A549 (cell line): ENCODE measurements around the gene ADM2. TPM values are rescaled to one million over a fixed set of nuclear protein-coding genes. Genes with fewer than 3 reads are reported as not detected.

Experiments
- ATAC-seq, 2 experiments: fragments of 200-7000 bp in 1 of 2; fragments of >200 bp in 1 of 2; cut with Nextera tagmentation in 1 of 2; cut with Tn5 transposase in 1 of 2; 3 replicates each; pipeline versions ENCODE4 v1.8.0 to v1.9.1; 2018 to 2020; ENCODE audit warnings: mild to moderate bottlenecking in 1 of 2, moderate library complexity in 1 of 2
- CTCF ChIA-PET: fragments of 300-600 bp; sonication (Branson Sonifier 250); formaldehyde crosslinking; extraction: SDS; loops from one replicate; lab custom pipeline; 2021; ENCODE audit warnings: antibody characterized with exemption, inconsistent platforms; lab: Yijun Ruan, JAX
- POLR2A ChIA-PET: fragments of 350-600 bp; formaldehyde crosslinking; extraction: SDS; loops from one replicate; lab custom pipeline; 2021; ENCODE audit warnings: antibody characterized with exemption, inconsistent platforms; lab: Yijun Ruan, JAX
- DNase-seq, 2 experiments: peaks; one replicate each; pipeline versions ENCODE4 v3.0.0 to v3.0.0-alpha.2; 2011 to 2016; ENCODE audit warnings: low read depth in 1 of 2, low spot score in 1 of 2
- FAIRE-seq: peaks from 2 replicates; lab custom pipeline; 2011; peaks lifted over from hg19 to GRCh38; lab: Jason Lieb, UNC
- H3K27ac ChIP-seq, 2 experiments: fragments of >200 bp; sonication (Bioruptor Twin); formaldehyde crosslinking; 3 replicates each; pipeline ENCODE4 v1.5.1; 2016 to 2017
- H3K4me1 ChIP-seq: fragments of >200 bp; sonication (Bioruptor Twin); formaldehyde crosslinking; 3 replicates; pipeline ENCODE4 v1.6.1; 2016
- H3K4me2 ChIP-seq: fragments of >200 bp; sonication (Bioruptor Twin); formaldehyde crosslinking; 3 replicates; pipeline ENCODE4 v1.6.1; 2016
- H3K4me3 ChIP-seq: fragments of >200 bp; sonication (Bioruptor Twin); formaldehyde crosslinking; 3 replicates; pipeline ENCODE4 v1.5.1; 2016
- H3K9me3 ChIP-seq: fragments of >200 bp; sonication (Bioruptor Twin); formaldehyde crosslinking; 3 replicates; pipeline ENCODE4 v1.6.1; 2016
- BHLHE40 ChIP-seq: IDR thresholded peaks from 2 replicates; pipeline ENCODE4 v1.6.1; 2012; ENCODE audit warnings: low read depth, low read length, inconsistent platforms
- CBX2 ChIP-seq: fragments of 200-600 bp; sonication (generic); IDR thresholded peaks from 2 replicates; pipeline ENCODE4 v1.6.1; 2016; ENCODE audit warnings: low read depth, mild to moderate bottlenecking, borderline replicate concordance
- EHF ChIP-seq: fragments of 250-450 bp; sonication (Bioruptor Pico); IDR thresholded peaks from 2 replicates; pipeline ENCODE4 v1.5.0; 2020; ENCODE audit warnings: mild to moderate bottlenecking
- EP300 ChIP-seq, 2 experiments: fragments of >200 bp; sonication (Bioruptor Twin); formaldehyde crosslinking; IDR thresholded peaks; 2 replicates in 1 of 2; 3 replicates in 1 of 2; pipeline ENCODE4 v1.6.1; 2016 to 2017
- GATA3 ChIP-seq: IDR thresholded peaks from 2 replicates; pipeline ENCODE4 v1.6.1; 2012; ENCODE audit warnings: borderline replicate concordance
- HDAC2 ChIP-seq: fragments of 200-600 bp; sonication (generic); IDR thresholded peaks from 2 replicates; pipeline ENCODE4 v1.6.1; 2016
- JUNB ChIP-seq: fragments of >200 bp; sonication (Bioruptor Twin); formaldehyde crosslinking; IDR thresholded peaks from 2 replicates; pipeline ENCODE4 v1.6.1; 2016
- KDM1A ChIP-seq: fragments of 200-600 bp; sonication (generic); IDR thresholded peaks from 2 replicates; pipeline ENCODE4 v1.6.1; 2016; ENCODE audit warnings: low read depth, mild to moderate bottlenecking
- RAD21 ChIP-seq, 2 experiments: fragments of >200 bp in 1 of 2; sonication (Bioruptor Twin) in 1 of 2; formaldehyde crosslinking in 1 of 2; IDR thresholded peaks in 1 of 2; conservative IDR thresholded peaks in 1 of 2; 2 replicates in 1 of 2; 3 replicates in 1 of 2; pipeline ENCODE4 v1.6.1; 2012 to 2018; ENCODE audit warnings: inconsistent platforms in 1 of 2
- SREBF2 ChIP-seq: fragments of 450-650 bp; IDR thresholded peaks from 2 replicates; pipeline ENCODE4 v1.6.1; 2014; ENCODE audit warnings: mild to moderate bottlenecking, moderate library complexity
- ZFP36 ChIP-seq: fragments of 450-650 bp; IDR thresholded peaks from 2 replicates; pipeline ENCODE4 v1.6.1; 2014; ENCODE audit warnings: borderline replicate concordance; ENCODE audit not compliant: partially characterized antibody
- WGBS: methylation state at CpG from one replicate; pipeline ENCODE4 v1.1.6; 2017; ENCODE audit errors: missing lambda C conversion rate; 5-methylcytosine and 5-hydroxymethylcytosine counted together
- polyA plus RNA-seq, 4 experiments: library from polyadenylated mRNA; depleted of rRNA in 3 of 4; stranded (reverse); fragments of >200 nt; fragmentation: RNase III in 1 of 4; extraction: RNeasy Plus Mini Kit Qiagen cat#74134 plus additional on column Dnase treatment in 1 of 4; gene quantifications; 2 replicates in 3 of 4; 3 replicates in 1 of 4; pipeline ENCODE4 v1.2.3, GENCODE V29; 2011 to 2017
- TF ChIP-seq, protein P1 (sequence below): fragments of >200 bp; sonication (Bioruptor Twin); formaldehyde crosslinking; IDR thresholded peaks from 3 replicates; pipeline ENCODE4 v1.5.1; 2016
- TF ChIP-seq, protein P2 (sequence below): fragments of 200-600 bp; sonication (generic); IDR thresholded peaks from 2 replicates; pipeline ENCODE4 v1.6.1; 2016; ENCODE audit warnings: antibody characterized with exemption, mild to moderate bottlenecking, moderate library complexity
- TF ChIP-seq, protein P3 (sequence below): IDR thresholded peaks from 2 replicates; pipeline ENCODE4 v1.6.1; 2012
- TF ChIP-seq, protein P4 (sequence below): fragments of 250-450 bp; sonication (Bioruptor Pico); IDR thresholded peaks from 2 replicates; pipeline ENCODE4 v1.5.0; 2020; ENCODE audit warnings: low read depth, mild to moderate bottlenecking, moderate library complexity

ADM2 gene
- polyA plus RNA-seq, 2 of the 4 experiments (the other 2 are of a cell fraction), result 0.50 to 1.1 TPM

DNA sequence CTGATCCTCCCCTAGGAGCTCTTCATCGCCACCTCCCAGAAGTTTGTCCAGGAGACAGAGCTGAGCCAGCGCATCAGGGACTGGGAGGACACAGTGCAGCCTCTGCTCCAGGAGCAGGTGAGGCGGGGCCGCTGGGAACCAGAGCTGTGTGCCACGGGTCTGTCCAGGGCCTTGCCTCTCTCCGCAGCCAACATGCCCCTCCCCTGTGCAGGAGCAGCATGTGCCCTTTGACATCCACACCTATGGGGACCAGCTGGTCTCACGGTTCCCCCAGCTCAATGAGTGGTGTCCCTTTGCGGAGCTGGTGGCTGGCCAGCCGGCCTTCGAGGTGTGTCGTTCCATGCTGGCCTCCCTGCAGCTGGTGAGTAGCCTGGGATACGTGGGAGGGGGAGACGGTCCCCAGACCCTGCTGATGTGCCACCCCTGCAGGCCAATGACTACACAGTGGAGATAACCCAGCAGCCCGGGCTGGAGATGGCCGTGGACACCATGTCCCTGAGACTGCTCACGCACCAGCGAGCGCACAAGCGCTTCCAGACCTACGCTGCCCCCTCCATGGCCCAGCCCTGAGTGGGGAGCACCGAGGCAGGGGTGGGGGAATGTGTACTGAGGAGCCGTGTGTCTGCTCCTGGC, 41.6 kb downstream of the ADM2 start:
- FAIRE-seq (no peak), DNase-seq (no peak), ATAC-seq (no peak)
- no peak overlapping the region for H3K4me3 ChIP-seq
- H3K9me3 ChIP-seq, result no peaks in the 10 kb centered on the region
- H3K4me2 ChIP-seq, result no peak overlapping the region
- ChIA-PET CTCF (no interaction called here), POLR2A (interaction anchor here (0.9 kb wide), 1 partner anchor 15 kb away, joined by 6 read pairs; the partner anchor contains the start of genes LMF2 and NCAPH2)
- 100% methylated on average over 2 of the region's 22 CpGs for WGBS
- H3K4me1 ChIP-seq, result peaks cover 14% of the 10 kb centered on the region
- no peak overlapping the region for H3K27ac ChIP-seq
- TF ChIP-seq, protein P1, sequence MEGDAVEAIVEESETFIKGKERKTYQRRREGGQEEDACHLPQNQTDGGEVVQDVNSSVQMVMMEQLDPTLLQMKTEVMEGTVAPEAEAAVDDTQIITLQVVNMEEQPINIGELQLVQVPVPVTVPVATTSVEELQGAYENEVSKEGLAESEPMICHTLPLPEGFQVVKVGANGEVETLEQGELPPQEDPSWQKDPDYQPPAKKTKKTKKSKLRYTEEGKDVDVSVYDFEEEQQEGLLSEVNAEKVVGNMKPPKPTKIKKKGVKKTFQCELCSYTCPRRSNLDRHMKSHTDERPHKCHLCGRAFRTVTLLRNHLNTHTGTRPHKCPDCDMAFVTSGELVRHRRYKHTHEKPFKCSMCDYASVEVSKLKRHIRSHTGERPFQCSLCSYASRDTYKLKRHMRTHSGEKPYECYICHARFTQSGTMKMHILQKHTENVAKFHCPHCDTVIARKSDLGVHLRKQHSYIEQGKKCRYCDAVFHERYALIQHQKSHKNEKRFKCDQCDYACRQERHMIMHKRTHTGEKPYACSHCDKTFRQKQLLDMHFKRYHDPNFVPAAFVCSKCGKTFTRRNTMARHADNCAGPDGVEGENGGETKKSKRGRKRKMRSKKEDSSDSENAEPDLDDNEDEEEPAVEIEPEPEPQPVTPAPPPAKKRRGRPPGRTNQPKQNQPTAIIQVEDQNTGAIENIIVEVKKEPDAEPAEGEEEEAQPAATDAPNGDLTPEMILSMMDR, result no peak
- no peak for TF ChIP-seq CBX2
- no peak for TF ChIP-seq EP300 (IDR thresholded peaks at IDR 0.05)
- TF ChIP-seq GATA3, result no peak
- no peak for TF ChIP-seq KDM1A
- no peak for TF ChIP-seq JUNB

DNA sequence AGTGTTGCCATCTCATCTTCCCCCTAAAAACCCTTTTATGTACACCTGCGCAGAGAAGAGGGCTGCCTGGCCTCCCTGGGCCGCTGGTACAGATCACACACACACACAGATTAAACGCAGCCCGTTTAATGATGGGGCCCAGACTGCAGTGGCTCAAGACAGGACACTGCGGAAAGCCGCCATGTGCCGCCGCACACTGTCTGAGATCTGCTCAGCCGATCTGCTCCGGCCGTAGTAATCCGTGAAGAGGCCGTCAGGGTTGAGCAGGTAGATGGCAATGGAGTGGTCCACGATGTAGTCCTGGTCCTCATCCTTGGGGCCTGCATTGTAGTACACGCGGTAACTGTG, 42.1 kb downstream of the ADM2 start:
- DNase-seq, result no peak
- TF ChIP-seq, protein P2, sequence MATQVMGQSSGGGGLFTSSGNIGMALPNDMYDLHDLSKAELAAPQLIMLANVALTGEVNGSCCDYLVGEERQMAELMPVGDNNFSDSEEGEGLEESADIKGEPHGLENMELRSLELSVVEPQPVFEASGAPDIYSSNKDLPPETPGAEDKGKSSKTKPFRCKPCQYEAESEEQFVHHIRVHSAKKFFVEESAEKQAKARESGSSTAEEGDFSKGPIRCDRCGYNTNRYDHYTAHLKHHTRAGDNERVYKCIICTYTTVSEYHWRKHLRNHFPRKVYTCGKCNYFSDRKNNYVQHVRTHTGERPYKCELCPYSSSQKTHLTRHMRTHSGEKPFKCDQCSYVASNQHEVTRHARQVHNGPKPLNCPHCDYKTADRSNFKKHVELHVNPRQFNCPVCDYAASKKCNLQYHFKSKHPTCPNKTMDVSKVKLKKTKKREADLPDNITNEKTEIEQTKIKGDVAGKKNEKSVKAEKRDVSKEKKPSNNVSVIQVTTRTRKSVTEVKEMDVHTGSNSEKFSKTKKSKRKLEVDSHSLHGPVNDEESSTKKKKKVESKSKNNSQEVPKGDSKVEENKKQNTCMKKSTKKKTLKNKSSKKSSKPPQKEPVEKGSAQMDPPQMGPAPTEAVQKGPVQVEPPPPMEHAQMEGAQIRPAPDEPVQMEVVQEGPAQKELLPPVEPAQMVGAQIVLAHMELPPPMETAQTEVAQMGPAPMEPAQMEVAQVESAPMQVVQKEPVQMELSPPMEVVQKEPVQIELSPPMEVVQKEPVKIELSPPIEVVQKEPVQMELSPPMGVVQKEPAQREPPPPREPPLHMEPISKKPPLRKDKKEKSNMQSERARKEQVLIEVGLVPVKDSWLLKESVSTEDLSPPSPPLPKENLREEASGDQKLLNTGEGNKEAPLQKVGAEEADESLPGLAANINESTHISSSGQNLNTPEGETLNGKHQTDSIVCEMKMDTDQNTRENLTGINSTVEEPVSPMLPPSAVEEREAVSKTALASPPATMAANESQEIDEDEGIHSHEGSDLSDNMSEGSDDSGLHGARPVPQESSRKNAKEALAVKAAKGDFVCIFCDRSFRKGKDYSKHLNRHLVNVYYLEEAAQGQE, result no peak
- TF ChIP-seq, protein P3, sequence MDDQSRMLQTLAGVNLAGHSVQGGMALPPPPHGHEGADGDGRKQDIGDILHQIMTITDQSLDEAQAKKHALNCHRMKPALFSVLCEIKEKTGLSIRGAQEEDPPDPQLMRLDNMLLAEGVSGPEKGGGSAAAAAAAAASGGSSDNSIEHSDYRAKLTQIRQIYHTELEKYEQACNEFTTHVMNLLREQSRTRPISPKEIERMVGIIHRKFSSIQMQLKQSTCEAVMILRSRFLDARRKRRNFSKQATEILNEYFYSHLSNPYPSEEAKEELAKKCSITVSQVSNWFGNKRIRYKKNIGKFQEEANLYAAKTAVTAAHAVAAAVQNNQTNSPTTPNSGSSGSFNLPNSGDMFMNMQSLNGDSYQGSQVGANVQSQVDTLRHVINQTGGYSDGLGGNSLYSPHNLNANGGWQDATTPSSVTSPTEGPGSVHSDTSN, result no peak
- TF ChIP-seq, protein P4, sequence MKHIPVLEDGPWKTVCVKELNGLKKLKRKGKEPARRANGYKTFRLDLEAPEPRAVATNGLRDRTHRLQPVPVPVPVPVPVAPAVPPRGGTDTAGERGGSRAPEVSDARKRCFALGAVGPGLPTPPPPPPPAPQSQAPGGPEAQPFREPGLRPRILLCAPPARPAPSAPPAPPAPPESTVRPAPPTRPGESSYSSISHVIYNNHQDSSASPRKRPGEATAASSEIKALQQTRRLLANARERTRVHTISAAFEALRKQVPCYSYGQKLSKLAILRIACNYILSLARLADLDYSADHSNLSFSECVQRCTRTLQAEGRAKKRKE (CRISPR knock-in tag), result no peak
- TF ChIP-seq HDAC2, result no peak
- no peak for TF ChIP-seq EHF (CRISPR knock-in tag)
- no peak for TF ChIP-seq BHLHE40
- TF ChIP-seq CBX2, result no peak
- TF ChIP-seq ZFP36, result no peak
- TF ChIP-seq SREBF2, result no peak
- TF ChIP-seq RAD21 (conservative IDR thresholded peaks at IDR 0.05 in 1 of 2, IDR thresholded peaks at IDR 0.05 in 1 of 2), result no peak
- TF ChIP-seq, all 56 proteins: peak for 0
- ChIA-PET POLR2A (no interaction called here), CTCF (no interaction called here)
- WGBS, result no CpG with 5 or more reads among the region's 16 CpGs
- H3K4me3 ChIP-seq, result no peak overlapping the region
- no peak for FAIRE-seq
- no peak overlapping the region for H3K4me2 ChIP-seq
- no peak for ATAC-seq
- H3K9me3 ChIP-seq, result no peaks in the 10 kb centered on the region
- peaks cover 14% of the 10 kb centered on the region for H3K4me1 ChIP-seq
- H3K27ac ChIP-seq, result no peak overlapping the region
